Sigmoid colon (tissue), 4 donors: ENCODE data around the gene CAMTA1.

Experiments used
- CTCF ChIP-seq, 4 experiments: fragments of 450-650 bp in 3 of 4; fragments of 200-600 bp in 1 of 4; IDR thresholded peaks; one replicate each; pipeline ENCODE4 v1.5.1; 2016 to 2019; ENCODE audit warnings: antibody characterized with exemption in 4 of 4, mild to moderate bottlenecking in 3 of 4, moderate library complexity in 2 of 4
- EP300 ChIP-seq, 4 donors: sonication (generic); formaldehyde crosslinking; IDR thresholded peaks; one replicate each; pipeline ENCODE4 v1.6.1; 2017; ENCODE audit warnings: antibody characterized with exemption in 4 of 4
- POLR2A ChIP-seq, 2 donors: fragments of 450-650 bp; IDR thresholded peaks; one replicate each; pipeline ENCODE4 v1.6.1; 2016; ENCODE audit warnings: antibody characterized with exemption in 2 of 2, mild to moderate bottlenecking in 2 of 2, moderate library complexity in 2 of 2
- POLR2AphosphoS5 ChIP-seq, 4 donors: sonication (generic); formaldehyde crosslinking; IDR thresholded peaks; one replicate each; pipeline ENCODE4 v1.6.1; 2017; ENCODE audit warnings: antibody characterized with exemption in 4 of 4

GRCh38 chr1:7504438-7504720 lies 719.1 kb downstream of the CAMTA1 start:
- TF ChIP-seq CTCF (IDR thresholded peaks at IDR 0.05) (no peak), EP300 (IDR thresholded peaks at IDR 0.05) (no peak), POLR2AphosphoS5 (IDR thresholded peaks at IDR 0.05) (no peak), POLR2A (IDR thresholded peaks at IDR 0.05) (no peak)
